Jurkat, Clone E6-1 (cell line): Measurements from ENCODE around the gene FRMD4B.

Experiments used
- DNase-seq: peaks from one replicate; pipeline ENCODE4 v3.0.0-alpha.2; 2011; ENCODE audit warnings: low read depth, low spot score
- H3K4me3 ChIP-seq: 2 replicates; pipeline ENCODE4 v1.5.1; 2011; ENCODE audit warnings: mild to moderate bottlenecking, low read length, control low read depth, moderate library complexity

FRMD4B gene

GRCh38 chr3:69196876-69197275 lies 189.0 kb downstream of the FRMD4B start:
- no peak overlapping the region for H3K4me3 ChIP-seq
- DNase-seq: no peak

GRCh38 chr3:69194431-69195165 lies 191.3 kb downstream of the FRMD4B start:
- DNase-seq: no peak
- no peak overlapping the region for H3K4me3 ChIP-seq

GRCh38 chr3:69193749-69194148 lies 192.1 kb downstream of the FRMD4B start:
- no peak for DNase-seq

GRCh38 chr3:69191516-69191915 lies 194.4 kb downstream of the FRMD4B start:
- H3K4me3 ChIP-seq: no peak overlapping the region
- no peak for DNase-seq

More at GRCh38 chr3:69193749-69194148, 192.1 kb downstream of the FRMD4B start:
- H3K4me3 ChIP-seq: no peak overlapping the region

- H3K4me3 ChIP-seq: no peak overlapping the region
- DNase-seq: no peak
Observed at GRCh38 chr3:69189487-69189886, 196.4 kb downstream of the FRMD4B start.

GRCh38 chr3:69186575-69187093 lies 199.3 kb downstream of the FRMD4B start:
- no peak overlapping the region for H3K4me3 ChIP-seq
- no peak for DNase-seq

- no peak for DNase-seq
- no peak overlapping the region for H3K4me3 ChIP-seq
Observed at GRCh38 chr3:69182588-69183316, 203.1 kb downstream of the FRMD4B start.

GRCh38 chr3:69181592-69182211 lies 204.2 kb downstream of the FRMD4B start:
- H3K4me3 ChIP-seq: no peak overlapping the region
- no peak for DNase-seq

- DNase-seq: no peak
- no peak overlapping the region for H3K4me3 ChIP-seq
Observed at GRCh38 chr3:69180869-69181591, 204.9 kb downstream of the FRMD4B start.

GRCh38 chr3:69179740-69180372 lies 206.0 kb downstream of the FRMD4B start:
- H3K4me3 ChIP-seq: no peak overlapping the region
- DNase-seq: no peak

- DNase-seq: no peak
- H3K4me3 ChIP-seq: no peak overlapping the region
Observed at GRCh38 chr3:69178838-69179739, 206.8 kb downstream of the FRMD4B start.

- DNase-seq: no peak
- no peak overlapping the region for H3K4me3 ChIP-seq
Observed at GRCh38 chr3:69178082-69178481, 207.8 kb downstream of the FRMD4B start.

- no peak overlapping the region for H3K4me3 ChIP-seq
- DNase-seq: no peak
Observed at GRCh38 chr3:69174871-69175737, 210.8 kb downstream of the FRMD4B start.

- DNase-seq: no peak
- H3K4me3 ChIP-seq: no peak overlapping the region
Observed at GRCh38 chr3:69174445-69174844, 211.4 kb downstream of the FRMD4B start.

GRCh38 chr3:69172058-69172457 lies 213.8 kb downstream of the FRMD4B start:
- H3K4me3 ChIP-seq: no peak overlapping the region
- no peak for DNase-seq

- H3K4me3 ChIP-seq: no peak overlapping the region
- DNase-seq: no peak
Observed at GRCh38 chr3:69166446-69166845, 219.4 kb downstream of the FRMD4B start.

- no peak overlapping the region for H3K4me3 ChIP-seq
- DNase-seq: no peak
Observed at GRCh38 chr3:69165744-69166143, 220.1 kb downstream of the FRMD4B start.
